Stimulated activated CD8-positive, alpha-beta memory T cell treated with anti-CD3 and anti-CD28 coated beads, Interleukin-2, amount 100 ng/mL, for 48 hours (primary cell): Measurements from ENCODE around the gene C20orf202.

Experiments
- DNase-seq, 2 donors: peaks; one replicate each; pipeline ENCODE4 v3.0.0-alpha.2; 2020; ENCODE audit warnings: low read depth in 2 of 2

The C20orf202 gene

DNA sequence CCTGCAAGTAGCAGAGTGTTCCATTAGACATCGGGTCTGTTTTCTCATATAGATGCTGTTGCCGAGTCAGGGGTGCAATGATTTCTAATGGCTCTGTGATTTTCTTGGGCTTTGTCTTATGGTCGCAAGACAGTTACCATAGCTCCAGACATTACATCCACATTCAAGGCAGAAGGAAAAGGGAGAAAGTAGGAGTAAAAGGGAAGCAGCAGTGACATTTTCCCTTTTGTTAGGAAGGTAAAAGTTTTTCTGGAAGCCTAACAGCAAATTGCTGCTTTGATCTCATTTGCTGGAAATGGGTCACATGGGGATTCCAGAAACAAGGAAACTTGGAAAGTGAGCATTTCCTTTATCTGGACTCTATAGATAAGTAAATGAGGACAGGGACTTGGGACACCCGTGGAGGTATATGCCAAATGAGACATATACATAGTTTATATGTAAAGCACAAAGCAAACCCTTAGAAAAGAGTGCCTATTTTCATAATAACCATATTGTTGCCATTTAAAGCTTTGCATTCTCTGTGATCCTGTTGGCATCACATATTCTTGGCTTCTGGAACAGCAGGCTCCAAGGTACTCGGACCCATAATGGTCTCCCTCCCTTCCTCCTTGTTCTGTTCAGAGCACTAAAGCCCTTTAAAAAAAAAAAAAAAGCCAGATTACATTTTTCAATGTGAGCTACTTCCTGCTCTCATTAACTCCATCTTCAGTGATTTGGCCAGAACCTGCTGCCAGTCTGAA is at the start of gene C20orf202:
Gene C20orf202 (plus strand): TSS at position 693 of the 743 bp plus-strand sequence. CDS start 132 bp downstream, outside the sequence.
- DNase-seq, result no peak

DNA sequence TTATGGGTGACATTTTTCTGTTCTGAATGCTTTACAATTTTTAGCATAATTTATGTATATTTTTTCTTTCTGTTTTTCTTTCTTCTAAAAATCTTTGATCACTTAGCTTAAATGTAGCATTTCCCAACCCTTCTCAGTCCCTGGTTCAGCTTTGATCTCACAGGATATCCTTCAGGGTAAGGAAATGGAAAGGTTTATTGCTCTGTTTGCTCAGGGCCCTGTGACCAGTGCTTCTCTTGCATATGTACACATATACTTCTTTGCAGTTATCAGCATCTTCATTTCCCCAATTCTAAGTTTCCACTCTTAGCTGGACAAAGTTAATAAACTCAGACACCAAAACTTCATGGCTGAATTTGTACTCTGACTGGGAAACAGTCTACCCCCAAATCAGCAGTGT is 49.0 kb upstream of the C20orf202 start:
- no peak for DNase-seq

DNA sequence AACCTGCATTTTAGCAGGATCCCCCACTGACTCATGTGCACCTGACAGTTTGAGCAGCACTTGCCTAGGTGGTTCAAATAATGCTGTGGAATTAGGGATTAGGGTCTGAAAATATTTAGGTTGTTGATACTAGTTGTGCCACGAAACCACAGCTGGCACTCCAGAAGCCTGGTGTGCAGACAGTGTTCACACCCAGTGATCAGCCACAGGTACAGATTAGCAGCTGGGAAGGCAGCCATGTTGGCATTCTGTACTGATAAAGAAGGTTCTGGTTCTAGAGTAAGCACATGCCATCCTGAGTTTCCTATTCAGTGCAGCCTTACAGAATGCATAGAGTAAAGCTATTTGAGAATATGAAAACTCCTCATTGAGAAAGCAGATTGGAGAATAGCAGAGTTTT is 48.6 kb upstream of the C20orf202 start:
- DNase-seq, result no peak

DNA sequence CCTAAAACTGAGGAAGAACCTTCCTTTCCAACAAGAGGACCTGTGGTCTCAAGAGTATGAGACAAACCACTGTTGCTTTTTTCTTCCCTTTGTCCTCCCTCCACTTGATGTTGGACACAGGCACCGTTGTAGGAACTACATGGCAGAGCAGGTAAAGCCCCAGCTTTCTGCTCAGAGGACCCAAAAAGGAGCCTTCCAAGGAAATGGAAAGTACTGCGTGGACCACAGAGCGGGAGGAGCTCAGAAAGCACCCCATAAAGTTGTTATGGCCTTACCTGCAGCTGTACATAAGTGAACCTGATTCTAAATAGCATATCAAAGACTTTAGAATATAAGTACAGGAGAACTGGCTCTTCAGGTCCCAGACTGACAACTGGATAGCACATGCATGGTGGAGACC is 47.9 kb upstream of the C20orf202 start:
- DNase-seq, result no peak

DNA sequence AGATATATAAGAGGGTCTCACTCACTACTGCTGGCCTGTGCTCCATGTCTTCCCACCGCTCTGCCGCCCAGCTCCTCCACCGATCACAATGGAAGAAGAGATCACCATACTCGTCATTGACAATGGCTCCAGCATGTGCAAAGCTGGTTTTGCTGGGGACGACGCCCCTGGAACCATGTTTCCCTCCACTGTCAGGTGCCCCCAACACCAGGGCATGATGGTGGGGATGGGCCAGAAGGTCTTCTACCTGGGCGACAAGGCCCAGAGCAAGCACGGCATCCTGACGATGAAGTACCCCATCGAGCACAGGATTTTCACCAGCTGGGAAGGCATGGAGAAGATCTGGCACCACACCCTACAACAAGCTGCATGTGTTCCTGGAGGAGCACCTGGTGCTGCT is 42.8 kb upstream of the C20orf202 start:
- no peak for DNase-seq

DNA sequence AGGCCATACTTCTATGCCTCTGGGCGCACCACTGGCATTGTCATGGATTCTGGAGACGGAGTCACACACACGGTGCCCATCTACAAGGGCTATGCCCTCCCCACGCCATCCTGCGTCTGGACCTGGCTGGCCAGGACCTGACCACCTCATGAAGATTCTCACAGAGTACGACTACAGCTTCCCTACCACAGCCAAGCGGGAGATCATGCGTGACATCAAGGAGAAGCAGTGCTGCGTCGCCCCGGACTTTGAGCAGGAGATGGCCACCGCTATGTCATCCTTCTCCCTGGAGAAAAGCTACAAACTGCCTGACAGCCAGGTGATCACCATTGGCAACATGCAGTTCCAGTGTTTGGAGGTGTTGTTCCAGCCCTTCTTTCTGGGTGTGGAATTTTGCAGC is 42.3 kb upstream of the C20orf202 start:
- DNase-seq, result no peak

DNA sequence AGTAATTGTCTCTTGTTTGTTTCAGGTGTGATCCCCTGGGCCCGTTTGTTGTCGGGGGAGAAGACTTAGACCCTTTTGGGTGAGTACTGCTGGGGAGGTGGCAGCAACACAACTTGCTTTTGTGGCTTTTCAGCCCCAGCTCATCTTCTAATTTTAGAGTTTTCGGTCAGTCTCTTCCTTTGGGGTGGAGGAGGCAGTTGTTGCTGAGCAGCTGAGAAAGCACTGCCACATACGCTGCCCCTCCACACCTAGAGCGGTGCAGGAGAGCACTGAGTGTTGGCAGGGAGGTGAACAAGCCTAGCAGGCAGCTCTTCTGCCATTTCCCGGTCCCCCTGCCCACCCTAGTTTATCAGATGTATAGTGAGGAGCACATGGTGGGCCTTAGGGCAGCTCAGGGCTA is 40.1 kb upstream of the C20orf202 start:
- DNase-seq, result no peak

DNA sequence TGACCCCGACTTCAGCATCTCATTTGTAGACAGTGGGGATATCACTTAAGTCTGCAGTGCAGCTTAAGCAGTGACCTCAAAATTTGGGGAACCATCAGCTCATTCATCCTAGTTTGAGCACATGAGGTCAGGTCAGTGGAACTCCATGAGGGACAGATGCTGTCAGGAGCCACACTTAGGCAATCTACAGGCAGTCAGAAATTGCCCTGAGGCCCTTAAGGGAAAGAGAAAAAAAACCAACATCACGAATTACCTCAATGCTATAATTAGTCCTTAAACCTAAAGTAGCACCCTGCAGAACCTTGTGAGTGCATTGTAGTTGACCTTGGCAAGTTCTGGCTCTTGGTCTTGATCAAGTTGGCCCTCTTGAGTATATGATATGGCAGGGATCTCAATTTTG is 39.6 kb upstream of the C20orf202 start:
- no peak for DNase-seq

DNA sequence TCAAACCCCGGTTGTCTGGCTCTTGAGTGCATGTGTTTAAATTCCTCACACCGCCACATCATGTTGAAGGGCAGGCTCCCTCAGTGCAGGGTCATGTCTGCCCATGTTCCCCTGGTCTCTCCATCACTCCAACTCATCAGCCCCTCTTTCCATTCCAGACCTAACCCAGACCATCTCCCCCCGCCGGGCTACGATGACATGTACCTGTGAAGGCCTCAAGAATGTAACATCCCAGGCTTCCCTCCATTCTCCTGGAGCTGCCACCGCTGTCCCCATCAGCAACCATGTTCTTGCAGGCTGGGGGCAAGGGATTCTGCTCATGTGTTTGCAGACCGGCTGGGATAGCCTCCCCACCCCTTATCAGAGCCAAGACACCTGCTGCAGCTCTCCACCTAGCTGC is 38.4 kb upstream of the C20orf202 start:
- DNase-seq, result no peak

DNA sequence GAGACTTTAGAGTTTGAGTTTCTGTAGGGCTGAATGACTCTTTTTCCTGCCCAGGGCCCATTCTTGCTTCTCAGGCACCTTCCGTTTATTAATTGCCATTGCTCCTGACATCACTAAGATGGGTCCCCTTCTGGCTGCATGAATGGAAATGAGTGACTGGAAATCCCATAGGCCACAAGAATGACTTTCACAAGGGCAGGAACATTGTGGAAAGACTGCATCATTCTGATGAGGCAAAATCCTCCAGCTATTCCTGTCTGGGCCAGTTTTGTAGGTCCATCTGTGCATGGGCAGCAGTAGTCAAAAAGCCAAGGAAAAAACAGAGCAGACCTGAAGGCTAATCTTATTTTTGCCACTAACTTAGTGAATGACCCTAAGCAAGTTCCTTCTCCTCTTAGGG is 37.7 kb upstream of the C20orf202 start:
- no peak for DNase-seq

DNA sequence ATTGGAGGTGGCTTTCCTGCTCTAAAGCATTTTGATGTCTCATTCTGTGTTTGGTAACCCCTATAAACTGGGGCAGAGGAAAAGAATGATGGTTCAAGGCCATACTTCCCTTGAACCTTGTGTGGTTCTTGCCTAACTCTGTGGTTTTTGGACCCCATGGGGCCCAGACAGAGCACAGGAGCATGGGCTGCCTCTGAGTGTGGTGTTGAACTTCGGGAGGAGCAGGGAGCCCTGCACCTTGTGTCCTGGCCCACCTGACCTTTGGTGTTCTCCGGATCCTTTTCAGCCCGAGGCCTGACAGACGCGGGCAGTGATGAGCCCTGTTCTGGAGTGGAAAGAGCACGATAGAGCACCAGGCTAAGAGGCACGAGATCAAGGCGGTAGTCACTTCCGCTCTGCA is 37.3 kb upstream of the C20orf202 start:
- no peak for DNase-seq

DNA sequence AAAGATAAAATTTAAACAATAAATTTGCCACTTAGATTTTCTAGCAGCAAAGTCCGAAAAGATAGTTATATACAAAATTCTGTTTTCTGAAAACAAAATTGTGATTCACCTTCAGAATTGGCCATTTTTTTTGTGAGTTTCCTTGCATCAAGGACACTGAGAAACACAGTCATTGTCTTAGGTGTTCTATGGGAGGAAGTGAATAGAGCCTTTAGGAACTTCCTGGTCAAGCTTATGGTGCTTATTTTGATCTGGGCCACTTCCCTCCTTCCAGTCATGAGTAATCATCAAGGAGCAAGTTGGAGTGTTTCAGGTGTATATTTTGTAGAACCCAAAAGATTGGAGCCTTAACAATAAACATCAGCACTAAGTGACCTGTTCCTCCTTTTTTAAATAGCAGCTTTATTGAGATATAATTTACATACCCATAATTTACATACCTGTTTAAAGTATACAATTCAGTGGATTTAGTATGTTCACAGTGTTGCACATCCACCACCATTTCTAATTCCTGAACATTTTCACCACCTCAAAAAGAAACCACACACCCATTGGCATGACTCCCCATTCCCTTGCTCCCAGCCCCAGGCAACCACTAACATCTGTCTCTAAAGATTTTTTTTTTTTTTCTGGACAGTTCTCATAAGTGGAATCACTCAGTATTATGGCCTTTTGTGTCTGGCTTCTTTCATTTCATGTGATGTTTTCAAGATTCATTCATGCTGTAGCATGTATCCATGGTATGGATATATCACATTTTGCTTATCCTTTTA is 36.1 kb upstream of the C20orf202 start:
- DNase-seq, result no peak

DNA sequence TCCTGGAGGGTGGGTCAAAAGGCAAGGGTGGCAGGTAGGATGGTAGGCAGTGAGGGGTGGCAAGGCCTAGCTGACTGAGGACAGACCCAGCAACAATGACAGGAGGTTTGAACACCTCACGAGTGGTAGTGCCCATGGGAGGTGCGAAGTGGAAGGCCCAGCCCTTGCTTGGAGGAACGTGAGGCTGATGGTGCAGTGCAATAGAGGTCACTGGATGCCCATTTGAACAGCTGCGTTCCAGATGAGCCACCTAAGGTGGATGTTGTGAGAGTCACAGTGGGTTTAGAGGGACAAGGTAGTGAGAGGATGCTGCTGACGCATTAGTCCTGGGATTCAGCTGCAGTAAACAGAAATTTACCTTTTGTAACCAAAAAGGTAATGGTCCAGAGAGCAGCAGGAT is 34.0 kb upstream of the C20orf202 start:
- no peak for DNase-seq

DNA sequence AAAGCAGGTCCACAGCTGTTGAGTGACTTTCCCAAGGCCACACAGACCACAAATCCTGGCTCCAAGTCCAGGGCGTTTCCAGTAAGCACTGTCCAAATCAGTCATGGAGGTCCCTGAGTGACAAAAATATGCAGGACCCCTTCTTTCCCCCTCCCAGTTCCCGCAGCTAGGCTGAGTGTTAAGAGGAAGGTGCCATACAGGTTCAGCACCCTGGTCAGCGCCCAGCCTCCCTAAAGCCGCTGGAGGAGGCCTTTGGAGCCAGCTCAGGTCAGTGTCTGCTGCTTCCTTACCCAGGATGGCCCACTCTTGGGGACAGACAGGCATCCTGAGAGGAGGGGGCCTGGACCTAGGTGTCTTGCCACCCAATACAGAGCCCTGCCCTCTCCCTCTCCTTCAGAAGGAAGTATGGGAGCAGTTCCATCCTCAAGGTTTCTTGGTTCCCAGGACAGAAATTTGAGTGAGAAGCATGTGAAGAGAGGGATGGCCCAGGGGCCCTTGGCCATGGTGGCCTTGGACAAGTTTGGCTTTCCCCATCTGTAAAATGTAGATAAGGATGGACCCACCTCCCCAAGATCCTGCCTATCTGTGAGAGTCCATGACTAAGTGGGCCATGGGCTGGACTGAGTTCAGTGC is 31.7 kb upstream of the C20orf202 start:
- no peak for DNase-seq

DNA sequence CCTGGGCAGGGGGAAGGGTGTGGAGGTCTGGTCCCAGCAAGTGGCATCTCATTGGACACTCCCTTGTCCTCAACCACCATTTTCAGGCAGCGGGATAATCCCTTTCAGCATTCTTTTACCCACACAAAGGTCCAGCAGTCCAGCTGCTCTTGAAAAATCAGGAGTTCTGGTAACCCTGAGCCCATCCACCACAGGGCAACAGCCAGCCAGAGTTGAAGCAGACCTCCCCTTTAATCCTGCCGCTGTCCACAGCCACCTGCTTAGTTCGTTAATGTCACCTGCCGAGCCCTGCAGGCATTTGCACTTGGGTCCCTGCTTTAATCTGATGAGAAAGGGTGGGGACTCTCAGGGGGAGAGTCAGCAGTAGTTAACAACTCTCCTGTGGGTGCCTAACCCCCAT is 29.6 kb upstream of the C20orf202 start:
- no peak for DNase-seq

DNA sequence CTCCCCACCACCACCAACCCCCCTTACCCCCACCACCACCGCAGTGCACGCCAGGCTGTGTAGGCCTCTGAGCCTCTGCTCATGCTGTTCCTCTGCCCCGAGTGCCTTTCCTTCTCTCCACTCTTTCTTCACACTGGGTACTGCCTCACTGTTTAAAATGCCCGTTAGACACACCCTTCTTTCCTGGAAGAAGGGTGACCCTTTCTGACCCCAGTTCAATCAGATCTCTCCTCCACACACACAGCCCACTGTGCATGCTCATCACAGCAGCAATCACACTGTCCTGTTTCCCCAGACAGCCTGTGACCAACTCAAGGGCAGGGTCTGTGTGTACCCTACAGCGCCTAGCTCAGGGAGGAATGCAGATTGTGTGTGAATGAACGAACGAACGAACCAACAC is 28.5 kb upstream of the C20orf202 start:
- DNase-seq, result no peak

DNA sequence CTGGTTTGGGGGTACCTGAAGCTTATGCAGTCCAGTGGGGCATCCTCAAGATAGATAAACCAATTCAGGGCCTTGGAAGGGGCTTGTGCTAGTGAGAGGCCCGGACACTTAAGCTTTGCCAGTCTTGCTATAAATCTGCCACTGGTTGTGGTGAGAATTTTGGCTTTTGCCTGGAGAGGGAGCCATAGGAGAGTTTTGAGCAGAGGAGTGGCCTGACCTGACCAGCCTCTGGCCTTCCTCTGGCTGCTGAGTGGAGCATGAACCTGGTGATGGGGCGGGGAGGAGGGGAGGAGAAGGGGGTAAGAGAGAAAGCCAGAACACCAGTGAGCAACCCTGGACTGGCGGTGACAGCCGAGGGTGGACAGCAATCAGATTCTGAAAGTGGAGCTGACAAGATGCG is 25.6 kb upstream of the C20orf202 start:
- no peak for DNase-seq

DNA sequence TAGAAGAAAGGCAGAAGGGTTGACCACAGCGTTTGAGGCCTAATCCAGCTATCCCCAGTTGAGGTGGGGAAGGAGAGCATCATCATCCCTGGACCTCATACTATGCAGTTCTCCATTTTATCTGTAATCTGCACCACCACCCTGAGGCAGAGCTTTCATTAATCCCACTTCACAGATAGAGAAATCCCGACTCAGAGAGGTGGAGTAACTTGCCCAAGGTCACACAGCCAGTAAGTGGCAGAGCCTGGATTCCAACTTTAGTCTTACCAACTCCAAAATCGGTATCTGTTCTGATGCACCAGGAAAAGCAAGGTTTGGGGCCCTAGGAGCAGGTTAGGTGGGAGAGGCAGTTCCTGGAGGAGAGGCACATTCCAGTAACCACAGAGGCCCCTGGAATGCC is 25.2 kb upstream of the C20orf202 start:
- DNase-seq, result no peak

DNA sequence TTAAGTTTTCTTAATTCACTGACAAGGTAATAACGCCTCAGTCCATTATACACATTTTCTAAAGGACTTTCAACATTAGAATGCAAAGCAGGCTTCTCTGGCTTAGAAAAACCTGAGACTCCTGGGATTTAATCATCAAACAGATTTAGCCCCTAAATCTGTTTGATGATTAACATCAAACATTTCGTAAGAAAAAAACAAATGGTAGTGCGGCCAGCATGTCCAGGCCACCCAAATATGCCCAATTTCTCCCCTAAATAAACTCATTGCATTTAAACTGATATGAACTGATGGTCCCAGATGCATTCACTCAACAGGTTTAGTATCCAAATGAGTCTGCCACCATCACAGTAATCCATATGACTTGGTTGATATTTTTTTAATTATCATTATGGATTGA is 24.6 kb upstream of the C20orf202 start:
- DNase-seq, result no peak

DNA sequence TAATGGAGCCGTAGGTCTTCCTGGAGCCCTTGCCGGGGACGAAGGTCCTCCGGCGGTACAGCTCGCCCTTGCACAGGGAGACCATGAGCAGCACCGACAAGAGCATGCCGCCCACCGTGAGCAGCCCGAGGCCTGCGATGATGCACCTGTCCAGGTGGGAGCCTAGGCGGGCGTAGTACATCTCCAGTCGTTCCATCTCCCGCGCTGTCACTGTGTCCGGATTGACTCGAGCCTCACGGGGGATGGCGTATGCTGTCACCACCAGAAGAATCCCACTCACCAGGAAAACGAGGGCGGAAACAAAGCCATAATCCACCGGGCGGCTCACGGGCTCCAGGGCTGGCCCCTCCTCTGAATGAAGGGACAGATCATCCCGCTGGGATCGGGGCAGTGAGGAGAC is 22.3 kb upstream of the C20orf202 start:
- DNase-seq, result no peak

DNA sequence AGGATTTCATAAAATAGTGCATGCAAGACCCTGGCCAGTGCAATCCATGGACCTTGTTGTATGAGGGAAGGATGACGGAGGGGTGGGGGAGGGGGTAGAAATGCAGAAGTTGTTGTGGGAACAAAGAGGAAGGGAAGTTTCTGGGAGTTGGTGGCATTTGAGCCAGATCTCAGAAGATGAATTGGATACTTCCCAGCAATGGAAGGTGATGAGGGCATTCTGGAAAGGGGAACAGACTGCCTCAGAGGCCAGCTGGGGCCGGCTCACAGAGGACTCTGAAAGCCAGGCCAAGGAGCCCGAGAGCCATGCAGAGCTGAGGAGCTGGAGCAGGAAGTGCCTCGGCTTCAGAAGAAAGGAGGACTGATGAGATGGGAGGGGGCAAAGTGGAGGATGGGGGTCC is 21.1 kb upstream of the C20orf202 start:
- no peak for DNase-seq

DNA sequence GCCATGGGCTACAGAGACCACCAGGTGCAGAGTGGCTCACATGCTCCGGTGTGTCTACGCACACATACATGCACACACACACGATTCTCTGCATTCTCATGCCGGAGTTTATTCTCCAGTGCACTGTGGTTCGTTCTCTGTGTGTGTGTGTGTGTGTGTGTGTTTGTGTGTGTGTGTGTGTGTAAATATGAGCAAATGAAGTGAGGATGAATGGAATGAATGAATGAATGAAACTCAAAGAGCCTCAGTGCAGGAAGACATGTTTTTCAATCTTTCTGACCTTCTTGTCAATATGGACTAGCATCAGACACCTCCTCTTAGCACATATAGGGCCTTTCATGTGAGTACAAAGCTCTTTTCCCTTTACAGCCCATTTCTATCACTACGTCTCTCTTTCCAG is 20.1 kb upstream of the C20orf202 start:
- DNase-seq, result no peak

DNA sequence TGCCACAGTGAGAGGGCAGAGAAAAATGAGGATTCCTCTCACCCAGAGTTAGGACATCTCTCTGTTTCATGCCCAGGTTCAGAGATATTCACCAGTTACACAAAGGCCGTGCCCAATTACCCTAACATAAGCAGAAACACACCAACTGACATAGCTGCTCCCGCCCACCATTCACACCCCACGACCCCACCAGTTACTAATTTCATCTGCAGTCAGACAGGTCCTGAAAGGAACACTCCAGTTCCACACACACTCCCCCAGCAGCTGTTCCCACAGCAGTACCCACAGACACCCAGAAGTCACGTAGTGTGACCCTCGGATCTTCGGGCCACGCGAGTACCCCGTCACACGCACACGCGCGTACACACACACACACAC is 19.0 kb upstream of the C20orf202 start:
- DNase-seq, result no peak
